HepG2 (cell line): ENCODE measurements around the gene PLB1. TPM values are rescaled to one million over a fixed set of nuclear protein-coding genes. Genes with fewer than 3 reads are reported as not detected.

Source experiments
- ATAC-seq: fragments of 200-7000 bp; cut with Tn5 transposase; 3 replicates; pipeline ENCODE4 v1.9.1; 2020; ENCODE audit warnings: mild to moderate bottlenecking, moderate library complexity
- BruUV-seq: library from RNA; stranded (reverse); fragments of 400-500 nt; replicated peaks from 2 replicates; lab custom pipeline; 2021; lab: Mats Ljungman, UMichigan
- CTCF ChIA-PET: fragments of 300-600 bp; formaldehyde crosslinking; extraction: SDS; loops from one replicate; lab custom pipeline; 2021; ENCODE audit warnings: low total read pairs, inconsistent platforms, low intra/inter-chr PET ratio; lab: Yijun Ruan, JAX
- POLR2A ChIA-PET: fragments of 350-600 bp; sonication (Branson Sonifier 250); formaldehyde crosslinking; loops from one replicate; lab custom pipeline; 2020; ENCODE audit warnings: antibody characterized with exemption, inconsistent platforms; lab: Yijun Ruan, JAX
- DNase-seq: peaks from one replicate; pipeline ENCODE4 v3.0.0-alpha.2; 2015; ENCODE audit warnings: low spot score
- FAIRE-seq: peaks from 3 replicates; lab custom pipeline; 2011; peaks lifted over from hg19 to GRCh38; lab: Jason Lieb, UNC
- H2AFZ ChIP-seq: one replicate; pipeline ENCODE4 v1.6.1; 2011; ENCODE audit warnings: low read length, inconsistent platforms
- H3K27ac ChIP-seq: fragments of 300-600 bp; 3 replicates; pipeline ENCODE4 v1.8.0; 2011; ENCODE audit warnings: mixed run types, mild to moderate bottlenecking, mixed read lengths, low read length, inconsistent platforms; ENCODE audit not compliant: insufficient read depth; ENCODE audit errors: extremely low read length
- H3K27me3 ChIP-seq, 2 experiments: fragments of 200-600 bp in 1 of 2; 2 replicates in 1 of 2; 3 replicates in 1 of 2; pipeline versions ENCODE4 v1.6.0 to v1.8.0; 2011; ENCODE audit warnings: low read length in 2 of 2, mild to moderate bottlenecking in 2 of 2, moderate library complexity in 2 of 2, inconsistent platforms in 1 of 2; ENCODE audit not compliant: insufficient read depth in 2 of 2, control insufficient read depth in 1 of 2
- H3K36me3 ChIP-seq, 2 experiments: fragments of 200-600 bp in 1 of 2; replicated peaks in 1 of 2; 2 replicates in 1 of 2; 3 replicates in 1 of 2; pipeline versions ENCODE4 v1.5.1 to v1.8.0; 2011; ENCODE audit warnings: low read length in 2 of 2, inconsistent platforms in 1 of 2; ENCODE audit not compliant: insufficient read depth in 2 of 2, control insufficient read depth in 1 of 2
- H3K4me1 ChIP-seq: 2 replicates; pipeline ENCODE4 v1.5.1; 2012; ENCODE audit warnings: low read length, inconsistent platforms; ENCODE audit not compliant: insufficient read depth
- H3K4me2 ChIP-seq: 2 replicates; pipeline ENCODE4 v1.6.0; 2011; ENCODE audit warnings: low read depth, low read length, inconsistent platforms
- H3K4me3 ChIP-seq, 3 experiments: fragments of 200-600 bp in 1 of 3; sonication (generic), shearing (Covaris generic) in 1 of 3; replicated peaks in 1 of 3; 2 replicates each; pipeline ENCODE4 v1.5.1; 2011 to 2016; ENCODE audit warnings: low read length in 3 of 3, inconsistent platforms in 2 of 3, low read depth in 2 of 3, mild to moderate bottlenecking in 2 of 3, control low read depth in 1 of 3, mixed read lengths in 1 of 3; ENCODE audit not compliant: insufficient read depth in 1 of 3
- H3K79me2 ChIP-seq: one replicate; pipeline ENCODE4 v1.6.1; 2011; ENCODE audit warnings: low read length, inconsistent platforms; ENCODE audit not compliant: insufficient read depth
- H3K9ac ChIP-seq: 2 replicates; pipeline ENCODE4 v1.6.0; 2011; ENCODE audit warnings: mild to moderate bottlenecking, low read depth, low read length, inconsistent platforms; ENCODE audit not compliant: insufficient read depth
- H3K9me3 ChIP-seq: 2 replicates; pipeline ENCODE4 v1.5.1; 2012; ENCODE audit warnings: mild to moderate bottlenecking, low read length
- H4K20me1 ChIP-seq: 2 replicates; pipeline ENCODE4 v1.6.0; 2011; ENCODE audit warnings: inconsistent platforms, mild to moderate bottlenecking, low read length, moderate library complexity; ENCODE audit not compliant: insufficient read depth
- AKAP8 ChIP-seq: sonication (generic); formaldehyde crosslinking; IDR thresholded peaks from 2 replicates; pipeline ENCODE4 v1.5.1; 2020; ENCODE audit warnings: mild to moderate bottlenecking, missing genetic modification reagents
- FOSL2 ChIP-seq: sonication (generic); formaldehyde crosslinking; IDR thresholded peaks from 2 replicates; pipeline ENCODE4 v1.4.0; 2020; ENCODE audit warnings: missing genetic modification reagents
- KMT2B ChIP-seq: IDR thresholded peaks from 2 replicates; pipeline ENCODE4 v1.6.1; 2016; ENCODE audit warnings: missing genetic modification reagents, missing compliant biosample characterization
- NONO ChIP-seq, 2 experiments: fragments of 450-650 bp in 1 of 2; sonication (generic) in 1 of 2; formaldehyde crosslinking in 1 of 2; IDR thresholded peaks in 1 of 2; conservative IDR thresholded peaks in 1 of 2; 2 replicates each; pipeline versions ENCODE4 v1.6.1 to v1.8.0; 2017 to 2022; ENCODE audit warnings: mild to moderate bottlenecking in 1 of 2, missing genetic modification reagents in 1 of 2, moderate library complexity in 1 of 2
- RXRA ChIP-seq: sonication (generic); formaldehyde crosslinking; IDR thresholded peaks from 2 replicates; pipeline ENCODE4 v1.5.1; 2020; ENCODE audit warnings: missing genetic modification reagents
- SATB2 ChIP-seq: sonication (generic); formaldehyde crosslinking; IDR thresholded peaks from 2 replicates; pipeline ENCODE4 v1.5.0; 2020; ENCODE audit warnings: missing genetic modification reagents
- TAF15 ChIP-seq: fragments of 200-400 bp; formaldehyde crosslinking; IDR thresholded peaks from one replicate; pipeline ENCODE4 v1.6.1; 2018; ENCODE audit warnings: mild to moderate bottlenecking, low read depth, low read length; ENCODE audit not compliant: poor library complexity, severe bottlenecking
- TBX2 ChIP-seq: sonication (generic); formaldehyde crosslinking; IDR thresholded peaks from 2 replicates; pipeline ENCODE4 v1.5.0; 2020; ENCODE audit warnings: missing genetic modification reagents, mild to moderate bottlenecking, borderline replicate concordance
- U2AF1 ChIP-seq: fragments of 200-400 bp; formaldehyde crosslinking; optimal IDR thresholded peaks from 2 replicates; pipeline ENCODE3; 2017; ENCODE audit warnings: mild to moderate bottlenecking, low read depth, low read length
- XBP1 ChIP-seq: sonication (generic); formaldehyde crosslinking; IDR thresholded peaks from 2 replicates; pipeline ENCODE4 v1.5.0; 2020; ENCODE audit warnings: missing genetic modification reagents
- ZBTB44 ChIP-seq: sonication (generic); formaldehyde crosslinking; IDR thresholded peaks from 2 replicates; pipeline ENCODE4 v1.4.0; 2020; ENCODE audit warnings: missing genetic modification reagents
- ZFX ChIP-seq: sonication (generic); formaldehyde crosslinking; IDR thresholded peaks from 2 replicates; pipeline ENCODE4 v1.4.0; 2020; ENCODE audit warnings: mild to moderate bottlenecking, low read depth, missing genetic modification reagents, moderate library complexity
- ZNF234 ChIP-seq: sonication (generic); formaldehyde crosslinking; conservative IDR thresholded peaks from 2 replicates; pipeline ENCODE4 v1.5.1; 2020; ENCODE audit warnings: mild to moderate bottlenecking, missing genetic modification reagents
- ZNF607 ChIP-seq: sonication (generic); formaldehyde crosslinking; IDR thresholded peaks from 2 replicates; pipeline ENCODE4 v1.5.1; 2020; ENCODE audit warnings: missing genetic modification reagents, mild to moderate bottlenecking, borderline replicate concordance
- ZNF709 ChIP-seq: sonication (generic); formaldehyde crosslinking; IDR thresholded peaks from 2 replicates; pipeline ENCODE4 v1.5.0; 2020; ENCODE audit warnings: mild to moderate bottlenecking, missing genetic modification reagents
- WGBS: methylation state at CpG from one replicate; pipeline ENCODE4 v1.1.6; 2017; ENCODE audit warnings: low lambda C conversion rate; 5-methylcytosine and 5-hydroxymethylcytosine counted together
- in situ Hi-C: cut with HindIII; loops from 2 replicates; pipeline ENCODE4 v1.10.0; 2017; ENCODE audit warnings: low pct_unique_long_range_greater_than_20kb; ENCODE audit not compliant: extremely low pct_ligation_motif_present
- intact Hi-C: fragments of 100-400 bp; cut with micrococcal nuclease; formaldehyde crosslinking; loops from one replicate; pipeline ENCODE4 v1.10.0; 2022; ENCODE audit not compliant: unreplicated experiment
- polyA plus RNA-seq, 8 experiments: library from polyadenylated mRNA; depleted of rRNA in 3 of 8; stranded (reverse) in 7 of 8; unstranded in 1 of 8; fragments of >200 nt; fragmentation: Illumina TruSeq in 4 of 8; extraction: Trizol in 4 of 8; gene quantifications; 2 replicates each; pipeline versions ENCODE4 v1.2.1 to v1.2.3, GENCODE V29; 2011 to 2016; ENCODE audit warnings: low read depth in 4 of 8, missing spikeins in 1 of 8, mixed read lengths in 1 of 8; ENCODE audit not compliant: insufficient read depth in 1 of 8
- total RNA-seq, 5 experiments: library from RNA; depleted of rRNA; stranded (reverse); fragments of >200 nt; fragmentation: Illumina TruSeq; extraction: Trizol; gene quantifications; 2 replicates each; pipeline ENCODE4 v1.2.3, GENCODE V29; 2016; ENCODE audit warnings: low read depth in 1 of 5
- TF ChIP-seq, protein P1 (sequence below): sonication (generic); formaldehyde crosslinking; IDR thresholded peaks from 2 replicates; pipeline ENCODE4 v1.8.0; 2022; ENCODE audit warnings: mild to moderate bottlenecking, missing genetic modification reagents; ENCODE audit not compliant: insufficient replicate concordance

The PLB1 gene
- total and polyA plus RNA-seq, 2 of the 13 experiments (the other 11 are each of a cell fraction or from before 2014, with no cell fraction given) = 0.20 to 1.8 TPM

GRCh38 chr2:28544922-28545589 lies 49.2 kb downstream of the PLB1 start (continued):
- TF ChIP-seq, protein P1, sequence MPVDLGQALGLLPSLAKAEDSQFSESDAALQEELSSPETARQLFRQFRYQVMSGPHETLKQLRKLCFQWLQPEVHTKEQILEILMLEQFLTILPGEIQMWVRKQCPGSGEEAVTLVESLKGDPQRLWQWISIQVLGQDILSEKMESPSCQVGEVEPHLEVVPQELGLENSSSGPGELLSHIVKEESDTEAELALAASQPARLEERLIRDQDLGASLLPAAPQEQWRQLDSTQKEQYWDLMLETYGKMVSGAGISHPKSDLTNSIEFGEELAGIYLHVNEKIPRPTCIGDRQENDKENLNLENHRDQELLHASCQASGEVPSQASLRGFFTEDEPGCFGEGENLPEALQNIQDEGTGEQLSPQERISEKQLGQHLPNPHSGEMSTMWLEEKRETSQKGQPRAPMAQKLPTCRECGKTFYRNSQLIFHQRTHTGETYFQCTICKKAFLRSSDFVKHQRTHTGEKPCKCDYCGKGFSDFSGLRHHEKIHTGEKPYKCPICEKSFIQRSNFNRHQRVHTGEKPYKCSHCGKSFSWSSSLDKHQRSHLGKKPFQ (CRISPR knock-in tag) = peak; percentile 33
- TF ChIP-seq RXRA (CRISPR knock-in tag) (0 out of 2 replicates have a peak, but pooled peaks have one; percentile 7), TBX2 (CRISPR knock-in tag) (peak; percentile 76)

GRCh38 chr2:28545590-28546200 lies 49.8 kb downstream of the PLB1 start:
- DNase-seq = peak; percentile 23
- WGBS = 62% methylated on average over 8 of the region's 9 CpGs
- TF ChIP-seq NONO (IDR thresholded peaks at IDR 0.05) (no peak), NONO (CRISPR knock-in tag; conservative IDR thresholded peaks at IDR 0.05) (0 out of 2 replicates have a peak, but pooled peaks have one; percentile 23), ZBTB44 (CRISPR knock-in tag) (no peak), ZNF607 (CRISPR knock-in tag) (no peak), SATB2 (CRISPR knock-in tag) (no peak), TAF15 (no peak), ZFX (0 out of 2 replicates have a peak, but pooled peaks have one; percentile 6), U2AF1 (peak; percentile 19), ZNF709 (no peak), FOSL2 (CRISPR knock-in tag) (no peak), AKAP8 (CRISPR knock-in tag) (no peak), XBP1 (no peak), KMT2B (CRISPR knock-in tag) (no peak), ZNF234 (CRISPR knock-in tag) (no peak)

More at GRCh38 chr2:28545590-28546200, 49.8 kb downstream of the PLB1 start:
- Histone ChIP-seq H3K79me2 (no peaks in the 10 kb centered on the region), H3K4me3 (peak overlapping the region in 2 of 3 experiments; percentile 17 to 52; a peak in 4 of 6 replicates), H3K9ac (peak overlapping the region; percentile 16; the same call in 1 of the 2 replicates), H4K20me1 (no peaks in the 10 kb centered on the region), H3K4me2 (peak overlapping the region; percentile 80), H3K27me3 (peaks cover 0 to 13% of the 10 kb centered on the region in 2 experiments; a peak in 2 of 5 replicates), H3K27ac (no peak overlapping the region), H3K36me3 (no peaks in the 10 kb centered on the region), H2AFZ (no peak overlapping the region), H3K4me1 (peaks cover 46% of the 10 kb centered on the region), H3K9me3 (no peaks in the 10 kb centered on the region)
- in situ Hi-C loops (no loop called here), intact Hi-C loops (no loop called here)
- ATAC-seq (no peak), FAIRE-seq (no peak)
- BruUV-seq = TSS peak; percentile 83
- ChIA-PET CTCF (no interaction called here), POLR2A (no interaction called here)
